Psoas muscle (tissue), 8 donors: ENCODE data around the gene RACK1. TPM values are rescaled to one million over a fixed set of nuclear protein-coding genes. Genes with fewer than 3 reads are reported as not detected.

Source experiments
- ATAC-seq, 4 donors: fragments of 200-7000 bp; cut with Tn5 transposase; one replicate each; pipeline ENCODE4 v1.9.1; 2020; ENCODE audit warnings: moderate library complexity in 3 of 4, mild to moderate bottlenecking in 2 of 4
- DNase-seq, 2 donors: peaks; one replicate each; pipeline ENCODE4 v3.0.0-alpha.2; 2020
- H3K27ac ChIP-seq: fragments of 200-600 bp; one replicate; pipeline ENCODE4 v1.8.0; 2022
- H3K27me3 ChIP-seq, 3 donors: fragments of 200-600 bp in 1 of 3; one replicate each; pipeline versions ENCODE4 v1.6.1 to v1.8.0; 2013 to 2022; ENCODE audit warnings: low read length in 2 of 3, mild to moderate bottlenecking in 2 of 3, moderate library complexity in 1 of 3; ENCODE audit not compliant: insufficient read depth in 3 of 3
- H3K36me3 ChIP-seq, 2 donors: fragments of 200-600 bp in 1 of 2; one replicate each; pipeline versions ENCODE4 v1.6.1 to v1.8.0; 2013 to 2022; ENCODE audit warnings: low read depth in 1 of 2, mild to moderate bottlenecking in 1 of 2, moderate library complexity in 1 of 2; ENCODE audit not compliant: insufficient read depth in 1 of 2
- H3K4me1 ChIP-seq: fragments of 200-600 bp; one replicate; pipeline ENCODE4 v1.8.0; 2022
- H3K4me3 ChIP-seq: fragments of 200-600 bp; one replicate; pipeline ENCODE4 v1.8.0; 2022; ENCODE audit warnings: mild to moderate bottlenecking
- H3K9me3 ChIP-seq: fragments of 200-600 bp; one replicate; pipeline ENCODE4 v1.8.0; 2022
- CTCF ChIP-seq: fragments of 200-600 bp; IDR thresholded peaks from one replicate; pipeline ENCODE4 v1.8.0; 2022; ENCODE audit warnings: antibody characterized with exemption
- WGBS, 3 donors: extraction: QIAGEN DNeasy Blood & Tissue Kit; methylation state at CpG; one replicate each; pipeline versions ENCODE4 v1.1.6 to v1.1.7; 2013; 5-methylcytosine and 5-hydroxymethylcytosine counted together
- intact Hi-C, 2 donors: fragments of 100-400 bp; cut with DNase I; formaldehyde crosslinking; loops; one replicate each; pipeline versions ENCODE4 v1.11.0 to v1.14.2; 2022
- polyA plus RNA-seq, 3 donors: library from polyadenylated mRNA; stranded (reverse); fragments of 200-250 nt; gene quantifications; one replicate each; pipeline ENCODE4 v1.2.3, GENCODE V29; 2013
- total RNA-seq, 4 donors: library from RNA; stranded (reverse); fragmentation: NEBNext Ultra II Directional in 2 of 4; extraction: Animal tissue kit (Norgen Biotek cat#: 25700) in 2 of 4; gene quantifications; one replicate each; pipeline versions ENCODE4 v1.2.1 to v1.2.4, GENCODE V29; 2021 to 2023
- donor health status: healthy with polysubstance abuse.
- donor health status: DM: no; HTN: no; CAD: no; lungs with moderate emphysema.
- donor health status: Bipolar disorder and iron deficiency.
- donor health status: healthy.
- donor health status: DM: yes; HTN: yes; CAD: no.
- donor health status: DM: no; HTN: no; CAD: no.
- donor health status: DM: no; HTN: no; CAD: no.
- donor health status: DM: yes; HTN: yes; CAD: no.

Gene RACK1
- total and polyA plus RNA-seq, 7 donors: 832 to 3,660 (median 1,110) TPM

DNA sequence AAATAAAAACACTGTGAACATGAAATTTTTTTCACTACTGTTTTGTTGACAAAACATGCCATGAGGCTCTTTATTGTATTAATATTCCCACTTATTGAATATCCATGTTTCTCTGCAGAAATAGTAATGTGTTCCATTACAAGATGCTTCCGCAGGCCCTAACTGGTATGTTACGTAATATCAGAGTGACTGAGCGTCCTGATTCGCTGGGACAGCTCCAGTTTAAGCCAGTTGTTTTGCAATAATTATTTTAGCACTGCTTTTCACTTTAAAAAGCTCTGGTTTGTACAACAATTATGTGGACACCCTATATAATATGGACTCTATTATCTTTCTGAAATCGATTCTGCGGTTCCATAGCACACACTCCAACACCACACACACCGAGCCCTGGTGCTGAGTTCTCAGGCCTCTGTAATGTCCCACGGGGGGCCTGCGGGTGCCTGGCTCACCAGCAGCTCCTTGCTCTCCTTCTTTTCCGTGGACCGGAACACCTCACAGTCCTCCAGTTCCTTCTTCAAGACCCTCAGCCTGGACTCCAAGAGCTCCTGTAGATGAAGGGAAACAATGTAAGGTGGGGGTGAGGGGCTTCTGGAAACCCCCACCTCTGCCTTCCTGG is 40.5 kb downstream of the RACK1 start:
- WGBS, 3 donors: 41 to 53% (median 43%) methylated on average over 11 of the region's 11 CpGs
- H3K4me3 ChIP-seq: peak overlapping the region; percentile 76
- H3K9me3 ChIP-seq: no peaks in the 10 kb centered on the region
- DNase-seq: no peak
- peak overlapping the region; percentile 93 for H3K27ac ChIP-seq
- no peak for ATAC-seq
- peaks cover 25% of the 10 kb centered on the region for H3K4me1 ChIP-seq
- no peaks in the 10 kb centered on the region for H3K27me3 ChIP-seq
- intact Hi-C loops: no loop called here
- TF ChIP-seq CTCF: no peak
- H3K36me3 ChIP-seq: peaks cover 0 to 29% of the 10 kb centered on the region in 2 donors

DNA sequence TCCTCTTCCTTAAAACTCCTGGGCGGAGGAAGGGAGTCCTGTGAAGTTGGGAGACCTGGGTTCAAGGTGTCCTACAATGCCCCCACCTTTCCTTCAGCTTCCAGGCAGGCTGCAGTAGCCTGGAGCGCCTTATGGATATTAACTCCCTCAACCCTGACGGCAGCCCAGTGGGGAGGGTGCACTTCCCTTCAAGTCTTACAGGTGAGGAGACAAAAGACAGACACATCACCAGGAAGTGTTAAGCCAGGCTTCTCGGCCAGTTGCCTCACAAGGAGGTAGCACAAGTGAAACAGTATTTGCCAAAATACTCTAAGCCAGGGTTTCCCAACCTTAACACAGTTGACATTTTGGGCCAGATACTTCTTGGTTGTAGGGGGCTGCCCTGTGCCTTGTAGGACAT is 42.9 kb downstream of the RACK1 start:
- WGBS, 3 donors: 70 to 76% (median 73%) methylated on average over 4 of the region's 4 CpGs
- H3K4me1 ChIP-seq: peaks cover 19% of the 10 kb centered on the region
- H3K36me3 ChIP-seq: peaks cover 0 to 50% of the 10 kb centered on the region in 2 donors
- ATAC-seq: no peak
- no peak for TF ChIP-seq CTCF
- H3K9me3 ChIP-seq: no peaks in the 10 kb centered on the region
- no peaks in the 10 kb centered on the region for H3K27me3 ChIP-seq
- peak overlapping the region; percentile 46 for H3K27ac ChIP-seq
- no peak overlapping the region for H3K4me3 ChIP-seq
- intact Hi-C loops: no loop called here
- no peak for DNase-seq

- no peak for DNase-seq
- peak in 2 of 4 donors; percentile 31 for ATAC-seq
- no peak for TF ChIP-seq CTCF
- H3K27me3 ChIP-seq: no peaks in the 10 kb centered on the region
- H3K4me3 ChIP-seq: no peak overlapping the region
- no peaks in the 10 kb centered on the region for H3K9me3 ChIP-seq
- H3K27ac ChIP-seq: peak overlapping the region; percentile 46
- intact Hi-C loops: no loop called here
- H3K4me1 ChIP-seq: peaks cover 19% of the 10 kb centered on the region
- peaks cover 0 to 51% of the 10 kb centered on the region in 2 donors for H3K36me3 ChIP-seq
- WGBS, 3 donors: 47 to 57% (median 50%) methylated on average over 12 of the region's 12 CpGs
Observed at GRCh38 chr5:181199881-181200638, 43.6 kb downstream of the RACK1 start.

- H3K27me3 ChIP-seq: no peaks in the 10 kb centered on the region
- WGBS, 3 donors: 62 to 64% (median 63%) methylated on average over 9 of the region's 9 CpGs
- ATAC-seq (no peak), DNase-seq (no peak)
- TF ChIP-seq CTCF: no peak
- H3K9me3 ChIP-seq: no peaks in the 10 kb centered on the region
- H3K4me3 ChIP-seq: no peak overlapping the region
- H3K36me3 ChIP-seq: peaks cover 0 to 51% of the 10 kb centered on the region in 2 donors
- H3K4me1 ChIP-seq: peaks cover 19% of the 10 kb centered on the region
- intact Hi-C loops: no loop called here
- peak overlapping the region; percentile 36 for H3K27ac ChIP-seq
Observed at GRCh38 chr5:181198905-181199519, 44.7 kb downstream of the RACK1 start.
